Hematopoietic multipotent progenitor cell treated with erythropoietin and hydrocortisone succinate and interleukin-3 and kit ligand, for 4 days (in vitro differentiated cells): ENCODE measurements around the gene PCDHB15.
A peak's percentile ranks its signal among the peaks of the same experiment; 100 is the strongest.
"Not testable (repeated sequence)": the region's sequence is repeated elsewhere in the genome, so short reads cannot be mapped to it uniquely, and the experiment has no call there.

ENCODE experiments used
- DNase-seq: peaks from one replicate; pipeline ENCODE4 v3.0.0-alpha.2; 2015

The PCDHB15 gene

GRCh38 chr5:141245250-141245717 is at the start of gene PCDHB15:
PCDHB15 (plus strand) TSS chr5:141245395; CDS start chr5:141245579, 184 bp downstream.
- DNase-seq = peak; percentile 29

GRCh38 chr5:141196363-141196762 is 48.8 kb upstream of the PCDHB15 start:
- DNase-seq = no peak

DNA sequence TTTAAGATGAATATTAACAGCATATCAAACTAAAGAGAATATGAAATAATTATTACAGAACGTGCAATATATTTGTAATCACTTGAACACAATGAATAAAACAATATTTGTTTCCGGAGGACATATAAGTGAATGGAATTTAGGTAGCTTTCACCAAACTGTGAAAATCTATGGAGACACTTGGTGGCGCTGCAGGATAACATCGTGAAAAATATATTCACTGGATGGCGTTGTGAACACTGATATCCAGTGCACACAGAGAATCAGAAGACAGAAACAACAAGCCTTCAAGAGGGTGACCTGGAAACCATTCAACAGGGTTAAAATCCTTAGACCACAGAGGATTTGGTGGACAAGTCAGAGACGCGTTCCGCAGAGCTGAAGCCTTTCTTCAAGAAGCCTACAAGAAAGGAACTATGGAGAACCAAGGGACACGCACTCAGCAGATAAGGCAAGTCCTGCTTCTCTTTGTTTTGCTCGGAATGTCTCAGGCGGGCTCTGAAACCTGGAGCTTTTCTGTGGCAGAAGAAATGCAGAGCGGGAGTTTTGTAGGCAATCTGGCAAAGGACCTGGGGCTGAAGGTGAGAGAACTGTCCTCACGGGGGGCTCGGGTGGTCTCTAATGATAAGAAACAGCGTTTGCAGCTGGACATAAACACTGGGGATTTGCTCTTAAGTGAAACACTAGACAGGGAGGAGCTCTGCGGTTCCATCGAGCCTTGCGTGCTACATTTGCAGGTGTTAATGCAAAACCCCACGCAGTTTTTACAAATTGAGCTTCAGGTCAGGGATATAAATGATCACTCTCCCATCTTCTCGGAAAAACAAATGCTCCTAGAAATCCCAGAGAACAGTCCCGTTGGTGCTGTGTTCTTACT is 45.6 kb upstream of the PCDHB15 start, which contains the start of gene PCDHB11:
Gene PCDHB11, plus strand, starts transcription at position 269 of the 877 bp plus-strand sequence. Its CDS starts 148 bp downstream, at position 417.
- DNase-seq = peak; percentile 13

DNA sequence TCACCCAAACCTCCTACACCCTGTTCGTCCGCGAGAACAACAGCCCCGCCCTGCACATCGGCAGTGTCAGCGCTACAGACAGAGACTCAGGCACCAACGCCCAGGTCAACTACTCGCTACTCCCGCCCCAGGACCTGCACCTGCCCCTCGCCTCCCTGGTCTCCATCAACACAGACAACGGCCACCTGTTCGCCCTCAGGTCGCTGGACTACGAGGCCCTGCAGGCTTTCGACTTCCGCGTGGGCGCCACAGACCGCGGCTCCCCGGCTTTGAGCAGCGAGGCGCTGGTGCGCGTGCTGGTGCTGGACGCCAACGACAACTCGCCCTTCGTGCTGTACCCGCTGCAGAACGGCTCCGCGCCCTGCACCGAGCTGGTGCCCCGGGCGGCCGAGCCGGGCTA is 44.1 kb upstream of the PCDHB15 start:
- DNase-seq = not testable (repeated sequence)

DNA sequence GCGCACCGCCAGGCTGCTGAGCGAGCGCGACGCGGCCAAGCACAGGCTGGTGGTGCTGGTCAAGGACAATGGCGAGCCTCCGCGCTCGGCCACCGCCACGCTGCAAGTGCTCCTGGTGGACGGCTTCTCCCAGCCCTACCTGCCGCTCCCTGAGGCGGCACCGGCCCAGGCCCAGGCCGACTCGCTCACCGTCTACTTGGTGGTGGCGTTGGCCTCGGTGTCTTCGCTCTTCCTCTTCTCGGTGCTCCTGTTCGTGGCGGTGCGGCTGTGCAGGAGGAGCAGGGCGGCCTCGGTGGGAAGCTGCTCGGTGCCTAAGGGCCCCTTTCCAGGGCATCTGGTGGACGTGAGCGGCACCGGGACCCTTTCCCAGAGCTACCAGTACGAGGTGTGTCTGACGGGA is 43.5 kb upstream of the PCDHB15 start:
- not testable (repeated sequence) for DNase-seq

DNA sequence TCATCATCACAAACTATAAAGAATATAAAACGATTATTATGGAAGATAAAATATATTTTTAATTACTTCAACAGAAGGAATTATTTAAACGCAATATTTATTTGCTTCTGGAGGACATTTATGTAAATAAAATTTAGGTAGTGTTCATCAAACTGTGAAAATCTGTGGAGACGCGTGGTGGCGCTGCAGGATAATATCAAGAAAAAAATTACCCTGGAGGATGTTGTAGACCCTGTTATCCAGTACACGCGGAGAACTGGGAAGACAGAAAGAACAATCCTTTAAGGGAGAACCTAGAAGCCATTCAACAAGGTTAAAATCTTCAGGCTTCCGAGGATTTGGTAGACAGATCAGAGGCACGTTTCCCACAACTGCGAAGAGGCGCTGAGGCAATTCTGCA is 36.7 kb upstream of the PCDHB15 start, which contains the start of gene PCDHB12:
Gene PCDHB12, plus strand, starts transcription at position 242 of the 400 bp plus-strand sequence. CDS start 189 bp downstream, outside the sequence.
- DNase-seq = peak; percentile 3

GRCh38 chr5:141210281-141210680 is 34.9 kb upstream of the PCDHB15 start:
- DNase-seq = not testable (repeated sequence)

- not testable (repeated sequence) for DNase-seq
Observed at GRCh38 chr5:141210849-141211248, 34.3 kb upstream of the PCDHB15 start.

GRCh38 chr5:141213656-141214339 is 31.4 kb upstream of the PCDHB15 start, which contains the start of gene PCDHB13:
PCDHB13 (plus strand) TSS chr5:141213919; CDS start chr5:141214124, 205 bp downstream.
- DNase-seq = peak; percentile 20

- DNase-seq = not testable (repeated sequence)
Observed at GRCh38 chr5:141214583-141214982, 30.6 kb upstream of the PCDHB15 start.

- not testable (repeated sequence) for DNase-seq
Observed at GRCh38 chr5:141215504-141215903, 29.7 kb upstream of the PCDHB15 start.

- DNase-seq = not testable (repeated sequence)
Observed at GRCh38 chr5:141216035-141216434, 29.2 kb upstream of the PCDHB15 start.

DNA sequence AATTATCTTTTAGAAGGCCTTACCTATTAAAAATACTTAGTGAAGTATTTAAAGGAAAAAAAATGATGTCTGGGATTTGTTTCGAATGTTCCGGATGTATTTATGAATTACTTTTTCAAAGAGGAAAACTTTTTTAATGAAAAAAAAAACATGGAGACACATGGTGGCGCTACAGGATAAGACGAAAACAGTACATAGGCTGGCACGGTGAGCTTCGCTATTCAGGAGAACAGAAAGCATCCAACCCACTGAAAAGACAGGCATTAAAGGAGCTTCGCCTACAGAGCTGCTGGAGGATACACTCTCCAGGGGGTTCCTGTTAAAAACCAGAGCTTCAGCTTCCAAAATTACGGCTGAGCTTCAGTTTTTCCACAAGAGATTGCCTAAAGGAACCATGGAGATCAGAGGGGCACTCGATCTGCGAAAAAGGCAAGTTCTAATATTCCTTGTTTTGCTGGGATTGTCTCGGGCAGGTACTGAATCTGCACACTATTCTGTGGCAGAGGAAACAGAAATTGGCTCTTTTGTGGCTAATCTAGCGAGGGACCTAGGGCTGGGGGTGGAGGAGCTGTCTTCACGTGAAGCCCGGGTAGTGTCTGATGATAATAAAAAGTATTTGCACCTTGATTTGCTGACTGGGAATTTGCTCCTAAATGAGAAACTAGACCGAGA is 21.9 kb upstream of the PCDHB15 start, which contains the start of gene PCDHB14:
Gene PCDHB14, plus strand, starts transcription at position 232 of the 672 bp plus-strand sequence. Its CDS starts 163 bp downstream, at position 395.
- peak; percentile 38 for DNase-seq

DNA sequence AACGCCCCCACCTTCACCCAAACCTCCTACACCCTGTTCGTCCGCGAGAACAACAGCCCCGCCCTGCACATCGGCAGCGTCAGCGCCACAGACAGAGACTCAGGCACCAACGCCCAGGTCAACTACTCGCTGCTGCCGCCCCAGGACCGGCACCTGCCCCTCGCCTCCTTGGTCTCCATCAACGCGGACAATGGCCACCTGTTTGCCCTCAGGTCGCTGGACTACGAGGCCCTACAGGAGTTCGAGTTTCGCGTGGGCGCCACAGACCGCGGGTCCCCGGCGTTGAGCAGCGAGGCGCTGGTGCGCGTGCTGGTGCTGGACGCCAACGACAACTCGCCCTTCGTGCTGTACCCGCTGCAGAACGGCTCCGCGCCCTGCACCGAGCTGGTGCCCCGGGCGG is 20.4 kb upstream of the PCDHB15 start:
- DNase-seq = not testable (repeated sequence)

GRCh38 chr5:141225421-141225820 is 19.8 kb upstream of the PCDHB15 start:
- not testable (repeated sequence) for DNase-seq

GRCh38 chr5:141234109-141234667 is 11.0 kb upstream of the PCDHB15 start:
- no peak for DNase-seq

GRCh38 chr5:141235922-141236321 is 9.3 kb upstream of the PCDHB15 start:
- not testable (repeated sequence) for DNase-seq

DNA sequence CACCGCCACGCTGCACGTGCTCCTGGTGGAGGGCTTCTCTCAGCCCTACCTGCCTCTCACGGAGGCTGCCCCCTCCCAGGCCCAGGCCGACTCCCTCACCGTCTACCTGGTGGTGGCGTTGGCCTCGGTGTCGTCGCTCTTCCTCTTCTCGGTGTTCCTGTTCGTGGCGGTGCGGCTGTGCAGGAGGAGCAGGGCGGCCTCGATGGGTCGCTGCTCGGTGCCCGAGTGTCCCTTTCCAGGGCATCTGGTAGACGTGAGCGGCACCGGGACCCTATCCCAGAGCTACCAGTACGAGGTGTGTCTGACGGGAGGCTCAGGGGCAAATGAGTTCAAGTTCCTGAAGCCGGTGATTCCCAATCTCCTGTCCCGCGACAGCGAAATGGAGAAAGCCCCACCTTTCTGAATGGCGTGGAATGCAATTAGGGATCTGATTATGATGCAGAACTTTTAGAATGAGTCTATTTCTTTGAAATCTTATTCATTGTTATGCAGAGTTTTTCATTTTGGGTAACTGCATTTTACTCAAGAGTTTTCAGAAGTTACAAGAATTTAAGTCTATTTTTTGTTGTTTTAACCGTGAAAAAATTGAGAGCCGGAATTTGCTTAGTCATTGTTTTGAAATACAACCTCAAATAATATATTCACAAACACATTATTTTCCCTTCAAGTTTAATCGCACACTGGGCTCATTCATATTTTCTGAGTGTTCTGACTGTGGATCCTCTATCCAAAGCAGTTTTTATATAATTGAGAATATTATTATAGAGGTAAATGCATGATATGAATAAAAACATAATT is 8.5 kb upstream of the PCDHB15 start:
- DNase-seq = no peak

- no peak for DNase-seq
Observed at GRCh38 chr5:141241496-141241895, 3.7 kb upstream of the PCDHB15 start.

- DNase-seq = not testable (repeated sequence)
Observed at GRCh38 chr5:141246971-141247370, 1.8 kb downstream of the PCDHB15 start.

DNA sequence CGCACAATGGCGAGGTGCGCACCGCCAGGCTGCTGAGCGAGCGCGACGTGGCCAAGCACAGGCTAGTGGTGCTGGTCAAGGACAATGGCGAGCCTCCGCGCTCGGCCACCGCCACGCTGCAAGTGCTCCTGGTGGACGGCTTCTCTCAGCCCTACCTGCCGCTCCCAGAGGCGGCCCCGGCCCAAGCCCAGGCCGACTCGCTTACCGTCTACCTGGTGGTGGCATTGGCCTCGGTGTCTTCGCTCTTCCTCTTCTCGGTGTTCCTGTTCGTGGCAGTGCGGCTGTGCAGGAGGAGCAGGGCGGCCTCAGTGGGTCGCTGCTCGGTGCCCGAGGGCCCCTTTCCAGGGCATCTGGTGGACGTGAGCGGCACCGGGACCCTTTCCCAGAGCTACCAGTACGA is 2.2 kb downstream of the PCDHB15 start:
- not testable (repeated sequence) for DNase-seq
